ENCODE measurements around the gene SYDE1. TPM values are rescaled to one million over a fixed set of nuclear protein-coding genes. Genes with fewer than 3 reads are reported as not detected.

SYDE1 gene
- total RNA-seq, 1 donor from 2014 or later, result 22.9 TPM

Other genes with a start within 250 kb of the SYDE1 start
- gene OR7A17, start 221.3 kb upstream of the SYDE1 start, total RNA-seq (ENCODE audit: insufficient read depth, low replicate concordance), result 3.9 TPM
- not detected for gene OR7C2, start 165.9 kb upstream of the SYDE1 start, total RNA-seq (ENCODE audit: insufficient read depth, low replicate concordance)
- gene SLC1A6, start 127.5 kb upstream of the SYDE1 start, total RNA-seq (ENCODE audit: insufficient read depth, low replicate concordance), result 6.7 TPM
- gene CASP14, start 57.9 kb upstream of the SYDE1 start, total RNA-seq (ENCODE audit: insufficient read depth, low replicate concordance), result 0.48 TPM
- gene OR1I1, start 25.2 kb upstream of the SYDE1 start, total RNA-seq (ENCODE audit: insufficient read depth, low replicate concordance), result 0.96 TPM
- 58.0 TPM for gene NOTCH3, start 93.6 kb downstream of the SYDE1 start, total RNA-seq (ENCODE audit: insufficient read depth, low replicate concordance)
- gene EPHX3, start 125.0 kb downstream of the SYDE1 start, total RNA-seq (ENCODE audit: insufficient read depth, low replicate concordance), result not detected
- 8.2 TPM for gene BRD4, start 225.1 kb downstream of the SYDE1 start, total RNA-seq (ENCODE audit: insufficient read depth, low replicate concordance)